ENCODE data around the gene SLC35F3.

DNA sequence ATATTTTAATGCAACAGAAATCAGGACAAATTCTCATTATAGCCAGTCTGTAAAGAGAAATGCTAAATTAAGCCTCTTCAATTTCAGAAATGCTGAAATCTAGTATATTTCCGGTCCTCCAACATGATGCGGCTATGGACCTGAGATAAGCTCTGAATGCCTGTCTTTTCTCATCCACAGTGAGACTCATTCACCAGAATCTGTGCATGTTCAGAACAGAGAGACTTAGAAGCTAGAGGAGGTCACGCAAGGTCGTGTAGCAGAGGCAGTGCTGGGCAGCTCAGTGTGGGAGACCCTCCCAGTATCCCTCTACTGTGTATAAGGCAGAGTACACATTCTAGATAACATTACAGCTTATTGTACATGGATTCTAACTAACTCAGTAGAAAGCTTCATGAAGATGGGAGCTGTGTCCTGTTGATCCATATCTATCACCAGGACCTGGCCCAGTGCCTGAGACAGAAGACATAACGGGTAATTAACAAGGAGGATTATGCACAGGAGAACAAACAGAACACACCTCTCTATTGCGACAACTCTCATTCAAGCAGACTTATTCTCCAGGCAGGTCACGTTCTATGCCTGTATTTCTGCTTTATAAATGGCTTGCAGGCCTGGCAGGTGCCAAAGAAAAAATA, 371.8 kb downstream of the SLC35F3 start:
- TF ChIP-seq POLR2A (IDR thresholded peaks at IDR 0.05; ENCODE audit: low read depth, low read length) (no peak), POLR2AphosphoS5 (IDR thresholded peaks at IDR 0.05; ENCODE audit: low read depth, low read length) (no peak)

All from GM12891 (cell line).